T-helper 2 cell treated with Interferon-gamma antibody and Interleukin-4, amounts not matched to agents 5 μg/mL and 100 μg/mL, for 36 hours (primary cell): ENCODE results near the gene DDTL.
A peak's percentile ranks its signal among the peaks of the same experiment; 100 is the strongest.
"Not testable (repeated sequence)": the region's sequence is repeated elsewhere in the genome, so short reads cannot be mapped to it uniquely, and the experiment has no call there.

Experiments used
- DNase-seq: peaks from one replicate; pipeline ENCODE4 v3.0.0; 2021; ENCODE audit warnings: low spot score
- H3K27ac Mint-ChIP-seq: one replicate; pipeline ENCODE4 v1.8.0; 2021; ENCODE audit warnings: mild to moderate bottlenecking, mixed read lengths
- H3K27me3 Mint-ChIP-seq: one replicate; pipeline ENCODE4 v1.8.0; 2021; ENCODE audit warnings: low read depth, mixed read lengths
- H3K36me3 Mint-ChIP-seq: one replicate; pipeline ENCODE4 v1.8.0; 2021; ENCODE audit warnings: low read depth, mixed read lengths
- H3K4me1 Mint-ChIP-seq: one replicate; pipeline ENCODE4 v1.8.0; 2021; ENCODE audit warnings: low read depth, mixed read lengths
- H3K4me3 Mint-ChIP-seq: one replicate; pipeline ENCODE4 v1.8.0; 2022; ENCODE audit warnings: mild to moderate bottlenecking, moderate library complexity, mixed read lengths
- H3K9me3 Mint-ChIP-seq: one replicate; pipeline ENCODE4 v1.8.0; 2021; ENCODE audit warnings: mixed read lengths

Gene DDTL

GRCh38 chr22:23979557-23980240, 13.0 kb downstream of the DDTL start, which contains the start of gene GSTT2:
Gene GSTT2, plus strand, starts transcription at chr22:23980134.
- H3K4me1 Mint-ChIP-seq = not testable (repeated sequence)

DNA sequence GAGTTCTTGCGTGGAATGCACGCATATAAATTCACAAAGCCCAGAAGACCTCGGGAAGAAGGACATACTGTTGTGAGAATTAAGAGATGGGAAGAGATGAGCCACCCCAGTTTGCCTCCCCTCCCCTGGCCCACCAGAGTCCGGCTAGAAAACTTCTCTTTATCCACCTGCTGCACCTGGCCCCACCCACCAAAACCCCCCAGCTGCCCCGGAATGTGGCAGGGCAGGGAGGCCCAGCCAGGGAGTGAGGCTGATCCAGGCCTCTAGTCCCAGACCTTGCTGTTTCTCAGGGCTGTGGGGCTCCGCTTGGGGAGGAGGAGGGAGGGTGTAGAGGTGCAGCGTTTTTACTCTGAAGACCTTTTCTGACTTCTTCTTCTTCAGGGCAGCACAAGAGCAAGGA, 13.9 kb downstream of the DDTL start:
- H3K4me3 Mint-ChIP-seq, DNase-seq, H3K27me3 Mint-ChIP-seq, H3K36me3 Mint-ChIP-seq, H3K9me3 Mint-ChIP-seq, H3K27ac Mint-ChIP-seq, H3K4me1 Mint-ChIP-seq: not testable (repeated sequence)

More at GRCh38 chr22:23979557-23980240, 13.0 kb downstream of the DDTL start, which contains the start of gene GSTT2:
- H3K27ac Mint-ChIP-seq, H3K4me3 Mint-ChIP-seq, H3K9me3 Mint-ChIP-seq, H3K27me3 Mint-ChIP-seq, DNase-seq, H3K36me3 Mint-ChIP-seq: not testable (repeated sequence)

GRCh38 chr22:23984430-23984829, 17.7 kb downstream of the DDTL start:
- DNase-seq = peak; percentile 42
- no peak overlapping the region for H3K27ac Mint-ChIP-seq
- H3K4me3 Mint-ChIP-seq = no peak overlapping the region
- peaks cover 2% of the 10 kb centered on the region for H3K27me3 Mint-ChIP-seq
- H3K4me1 Mint-ChIP-seq = peaks cover 3% of the 10 kb centered on the region
- no peaks in the 10 kb centered on the region for H3K9me3 Mint-ChIP-seq
- H3K36me3 Mint-ChIP-seq = no peaks in the 10 kb centered on the region

GRCh38 chr22:23986089-23986488, 19.4 kb downstream of the DDTL start:
- H3K9me3 Mint-ChIP-seq, H3K36me3 Mint-ChIP-seq, H3K4me1 Mint-ChIP-seq, H3K4me3 Mint-ChIP-seq, DNase-seq, H3K27me3 Mint-ChIP-seq, H3K27ac Mint-ChIP-seq: not testable (repeated sequence)

- H3K9me3 Mint-ChIP-seq, H3K4me1 Mint-ChIP-seq, H3K36me3 Mint-ChIP-seq, H3K4me3 Mint-ChIP-seq, DNase-seq, H3K27me3 Mint-ChIP-seq, H3K27ac Mint-ChIP-seq: not testable (repeated sequence)
Measured at GRCh38 chr22:23986538-23987178, 20.0 kb downstream of the DDTL start.

GRCh38 chr22:23989583-23990244, 23.0 kb downstream of the DDTL start:
- H3K4me3 Mint-ChIP-seq, H3K4me1 Mint-ChIP-seq, H3K36me3 Mint-ChIP-seq, DNase-seq, H3K27me3 Mint-ChIP-seq, H3K9me3 Mint-ChIP-seq, H3K27ac Mint-ChIP-seq: not testable (repeated sequence)

- not testable (repeated sequence) for H3K4me1 Mint-ChIP-seq, H3K36me3 Mint-ChIP-seq, H3K9me3 Mint-ChIP-seq, H3K27ac Mint-ChIP-seq, H3K4me3 Mint-ChIP-seq, DNase-seq
- H3K27me3 Mint-ChIP-seq = peaks cover 13% of the 10 kb centered on the region
Measured at GRCh38 chr22:23993080-23993479, 26.4 kb downstream of the DDTL start.

- DNase-seq, H3K9me3 Mint-ChIP-seq, H3K4me3 Mint-ChIP-seq, H3K4me1 Mint-ChIP-seq, H3K27ac Mint-ChIP-seq, H3K36me3 Mint-ChIP-seq: not testable (repeated sequence)
- H3K27me3 Mint-ChIP-seq = peaks cover 13% of the 10 kb centered on the region
Measured at GRCh38 chr22:23993581-23994177, 27.0 kb downstream of the DDTL start.

GRCh38 chr22:23997092-23997491, 30.4 kb downstream of the DDTL start:
- H3K4me1 Mint-ChIP-seq = peaks cover 4% of the 10 kb centered on the region
- H3K27me3 Mint-ChIP-seq = peaks cover 15% of the 10 kb centered on the region
- no peaks in the 10 kb centered on the region for H3K9me3 Mint-ChIP-seq
- H3K27ac Mint-ChIP-seq = no peak overlapping the region
- no peak for DNase-seq
- H3K36me3 Mint-ChIP-seq = no peaks in the 10 kb centered on the region
- no peak overlapping the region for H3K4me3 Mint-ChIP-seq

DNA sequence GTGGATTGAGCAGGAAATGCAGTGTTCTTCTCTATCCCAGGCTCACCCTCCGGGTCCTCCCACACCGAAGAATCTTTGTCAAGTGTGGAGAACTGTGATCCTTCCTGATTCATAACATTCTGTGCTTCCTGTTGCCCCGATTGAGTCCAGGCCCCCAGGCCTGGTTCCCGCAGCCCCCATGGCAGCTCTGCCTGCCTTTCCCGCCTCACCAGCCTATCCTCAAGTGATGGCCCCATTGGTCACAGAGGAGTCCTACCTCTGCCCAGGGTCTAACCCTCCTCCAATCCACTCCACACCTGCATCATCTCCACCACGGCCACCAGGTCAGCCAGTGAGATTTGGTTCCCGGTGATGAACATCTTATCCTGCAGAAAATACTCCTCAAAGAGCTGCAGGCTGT, 33.1 kb downstream of the DDTL start:
- DNase-seq, H3K4me1 Mint-ChIP-seq, H3K4me3 Mint-ChIP-seq, H3K27ac Mint-ChIP-seq, H3K9me3 Mint-ChIP-seq, H3K36me3 Mint-ChIP-seq: not testable (repeated sequence)
- peaks cover 15% of the 10 kb centered on the region for H3K27me3 Mint-ChIP-seq

DNA sequence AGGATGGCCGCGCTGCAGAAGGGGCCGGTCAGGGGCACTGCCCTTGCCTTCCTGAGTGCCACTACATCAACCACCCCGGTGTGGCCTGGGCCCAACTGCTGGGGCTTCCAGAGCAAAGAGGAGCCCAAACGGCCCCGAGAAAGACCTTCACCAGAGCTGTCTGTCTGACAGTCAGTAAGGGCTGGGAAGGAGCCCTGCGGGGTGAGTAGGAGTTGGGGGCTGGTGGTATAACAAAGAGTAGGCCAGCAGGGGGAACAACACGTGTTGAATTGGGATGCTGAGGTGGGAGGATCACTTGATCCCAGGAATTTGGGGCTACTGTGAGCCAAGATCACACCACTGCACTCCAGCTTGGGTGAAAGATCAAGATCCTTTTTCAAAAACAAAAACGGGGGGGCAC, 34.6 kb downstream of the DDTL start:
- Mint-ChIP-seq H3K27ac (no peak overlapping the region), H3K36me3 (no peaks in the 10 kb centered on the region)

GRCh38 chr22:24002272-24002671, 35.6 kb downstream of the DDTL start:
- peaks cover 4% of the 10 kb centered on the region for H3K4me1 Mint-ChIP-seq
- no peak overlapping the region for H3K4me3 Mint-ChIP-seq
- no peak overlapping the region for H3K27ac Mint-ChIP-seq
- no peak for DNase-seq
- H3K36me3 Mint-ChIP-seq = no peaks in the 10 kb centered on the region
- H3K9me3 Mint-ChIP-seq = no peaks in the 10 kb centered on the region
- peaks cover 7% of the 10 kb centered on the region for H3K27me3 Mint-ChIP-seq

More for the DNA sequence above, 34.6 kb downstream of the DDTL start:
- DNase-seq = no peak
- H3K4me3 Mint-ChIP-seq = no peak overlapping the region
- no peaks in the 10 kb centered on the region for H3K9me3 Mint-ChIP-seq
- peaks cover 4% of the 10 kb centered on the region for H3K4me1 Mint-ChIP-seq
- H3K27me3 Mint-ChIP-seq = peaks cover 8% of the 10 kb centered on the region

DNA sequence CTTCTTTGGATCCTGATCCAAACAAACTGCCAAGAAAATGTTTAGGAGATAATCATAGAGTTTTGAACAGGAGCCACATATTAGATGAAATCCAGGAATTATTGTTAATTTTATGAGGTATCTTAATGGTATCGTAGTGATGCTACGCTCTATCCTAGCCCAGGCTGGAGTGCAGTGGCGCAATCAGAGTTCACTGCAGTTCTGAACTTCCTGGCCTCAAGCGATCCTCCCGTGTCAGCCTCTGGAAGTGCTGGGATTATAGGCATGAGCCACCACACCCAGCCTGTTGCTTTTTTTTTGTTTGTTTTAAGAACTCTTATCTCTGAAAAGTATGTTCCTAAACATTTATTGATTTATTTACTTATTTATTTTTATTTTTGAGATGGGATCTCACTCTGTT, 36.2 kb downstream of the DDTL start:
- H3K27me3 Mint-ChIP-seq = peaks cover 2% of the 10 kb centered on the region
- no peak for DNase-seq
- no peak overlapping the region for H3K27ac Mint-ChIP-seq
- no peak overlapping the region for H3K4me3 Mint-ChIP-seq
- no peaks in the 10 kb centered on the region for H3K9me3 Mint-ChIP-seq
- H3K4me1 Mint-ChIP-seq = peaks cover under 1% of the 10 kb centered on the region
- H3K36me3 Mint-ChIP-seq = no peaks in the 10 kb centered on the region

GRCh38 chr22:24003887-24004286, 37.2 kb downstream of the DDTL start:
- DNase-seq = no peak

More at GRCh38 chr22:24003887-24004286, 37.2 kb downstream of the DDTL start:
- H3K9me3 Mint-ChIP-seq = no peaks in the 10 kb centered on the region
- H3K4me3 Mint-ChIP-seq = no peak overlapping the region
- no peaks in the 10 kb centered on the region for H3K4me1 Mint-ChIP-seq
- H3K36me3 Mint-ChIP-seq = no peaks in the 10 kb centered on the region
- H3K27ac Mint-ChIP-seq = no peak overlapping the region
- H3K27me3 Mint-ChIP-seq = peaks cover 2% of the 10 kb centered on the region
